ENCODE results near the gene PMPCA. TPM values are rescaled to one million over a fixed set of nuclear protein-coding genes. Genes with fewer than 3 reads are reported as not detected.

PMPCA gene
- total and polyA plus RNA-seq, 2 of the 13 experiments (the other 11 are each of a cell fraction or from before 2014, with no cell fraction given), result 70.2 to 88.4 TPM

- Histone ChIP-seq H3K4me1 (ENCODE audit: insufficient read depth, low read length) (no peaks in the 10 kb centered on the region), H3K27ac (ENCODE audit: extremely low read length, insufficient read depth, low read length) (no peak overlapping the region), H3K27me3 (ENCODE audit: control insufficient read depth in 1 of 2, insufficient read depth in 2 of 2, low read length in 2 of 2) (no peaks in the 10 kb centered on the region), H3K9ac (ENCODE audit: insufficient read depth, low read depth, low read length) (no peak overlapping the region), H3K9me3 (ENCODE audit: low read length) (no peaks in the 10 kb centered on the region), H3K4me2 (ENCODE audit: low read depth, low read length) (no peak overlapping the region), H4K20me1 (ENCODE audit: insufficient read depth, low read length) (peaks cover 10% of the 10 kb centered on the region; the same call in 1 of the 2 replicates), H3K4me3 (replicated peaks in 1 of 3; ENCODE audit: insufficient read depth in 1 of 3, low read depth in 2 of 3, low read length in 3 of 3) (no peak overlapping the region), H2AFZ (ENCODE audit: low read length) (no peak overlapping the region), H3K79me2 (ENCODE audit: insufficient read depth, low read length) (no peaks in the 10 kb centered on the region), H3K36me3 (replicated peaks in 1 of 2; ENCODE audit: control insufficient read depth in 1 of 2, insufficient read depth in 2 of 2, low read length in 2 of 2) (peaks cover 43 to 97% of the 10 kb centered on the region in 2 experiments)
- no TSS peak for BruUV-seq (replicated peaks)
- no peak for FAIRE-seq
- intact Hi-C loops (cut with micrococcal nuclease; ENCODE audit: unreplicated experiment), result no loop called here
- WGBS (ENCODE audit: low lambda C conversion rate), result 95% methylated on average over 15 of the region's 19 CpGs
- in situ Hi-C loops (cut with HindIII; ENCODE audit: extremely low pct_ligation_motif_present, low pct_unique_long_range_greater_than_20kb), result no loop called here
- no peak for DNase-seq (ENCODE audit: low spot score)
- ATAC-seq, result no peak
- ChIA-PET POLR2A (no interaction called here), CTCF (ENCODE audit: low intra/inter-chr PET ratio, low total read pairs) (no interaction called here)
- TF ChIP-seq, protein P1, sequence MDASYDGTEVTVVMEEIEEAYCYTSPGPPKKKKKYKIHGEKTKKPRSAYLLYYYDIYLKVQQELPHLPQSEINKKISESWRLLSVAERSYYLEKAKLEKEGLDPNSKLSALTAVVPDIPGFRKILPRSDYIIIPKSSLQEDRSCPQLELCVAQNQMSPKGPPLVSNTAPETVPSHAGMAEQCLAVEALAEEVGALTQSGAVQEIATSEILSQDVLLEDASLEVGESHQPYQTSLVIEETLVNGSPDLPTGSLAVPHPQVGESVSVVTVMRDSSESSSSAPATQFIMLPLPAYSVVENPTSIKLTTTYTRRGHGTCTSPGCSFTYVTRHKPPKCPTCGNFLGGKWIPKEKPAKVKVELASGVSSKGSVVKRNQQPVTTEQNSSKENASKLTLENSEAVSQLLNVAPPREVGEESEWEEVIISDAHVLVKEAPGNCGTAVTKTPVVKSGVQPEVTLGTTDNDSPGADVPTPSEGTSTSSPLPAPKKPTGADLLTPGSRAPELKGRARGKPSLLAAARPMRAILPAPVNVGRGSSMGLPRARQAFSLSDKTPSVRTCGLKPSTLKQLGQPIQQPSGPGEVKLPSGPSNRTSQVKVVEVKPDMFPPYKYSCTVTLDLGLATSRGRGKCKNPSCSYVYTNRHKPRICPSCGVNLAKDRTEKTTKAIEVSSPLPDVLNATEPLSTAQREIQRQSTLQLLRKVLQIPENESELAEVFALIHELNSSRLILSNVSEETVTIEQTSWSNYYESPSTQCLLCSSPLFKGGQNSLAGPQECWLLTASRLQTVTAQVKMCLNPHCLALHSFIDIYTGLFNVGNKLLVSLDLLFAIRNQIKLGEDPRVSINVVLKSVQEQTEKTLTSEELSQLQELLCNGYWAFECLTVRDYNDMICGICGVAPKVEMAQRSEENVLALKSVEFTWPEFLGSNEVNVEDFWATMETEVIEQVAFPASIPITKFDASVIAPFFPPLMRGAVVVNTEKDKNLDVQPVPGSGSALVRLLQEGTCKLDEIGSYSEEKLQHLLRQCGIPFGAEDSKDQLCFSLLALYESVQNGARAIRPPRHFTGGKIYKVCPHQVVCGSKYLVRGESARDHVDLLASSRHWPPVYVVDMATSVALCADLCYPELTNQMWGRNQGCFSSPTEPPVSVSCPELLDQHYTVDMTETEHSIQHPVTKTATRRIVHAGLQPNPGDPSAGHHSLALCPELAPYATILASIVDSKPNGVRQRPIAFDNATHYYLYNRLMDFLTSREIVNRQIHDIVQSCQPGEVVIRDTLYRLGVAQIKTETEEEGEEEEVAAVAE (CRISPR knock-in tag; IDR thresholded peaks at IDR 0.05; ENCODE audit: borderline replicate concordance), result no peak
- TF ChIP-seq ZBTB10 (CRISPR knock-in tag; IDR thresholded peaks at IDR 0.05; ENCODE audit: borderline replicate concordance), result no peak
- no peak for TF ChIP-seq SOX6 (IDR thresholded peaks at IDR 0.05)
- no peak for TF ChIP-seq SOX6 (CRISPR knock-in tag; IDR thresholded peaks at IDR 0.05)
- no peak for TF ChIP-seq NKX3-1 (CRISPR knock-in tag; IDR thresholded peaks at IDR 0.05)
- no peak for TF ChIP-seq ZIK1 (CRISPR knock-in tag; IDR thresholded peaks at IDR 0.05; ENCODE audit: borderline replicate concordance, low read depth)
- TF ChIP-seq NCOR1 (IDR thresholded peaks at IDR 0.05; ENCODE audit: borderline replicate concordance, low read length), result no peak
- no peak for TF ChIP-seq ZNF207 (IDR thresholded peaks at IDR 0.05; ENCODE audit: borderline replicate concordance)
- TF ChIP-seq FOXM1 (CRISPR knock-in tag; IDR thresholded peaks at IDR 0.05), result no peak
- no peak for TF ChIP-seq ZNF225 (CRISPR knock-in tag; IDR thresholded peaks at IDR 0.05)
- TF ChIP-seq, protein P2, sequence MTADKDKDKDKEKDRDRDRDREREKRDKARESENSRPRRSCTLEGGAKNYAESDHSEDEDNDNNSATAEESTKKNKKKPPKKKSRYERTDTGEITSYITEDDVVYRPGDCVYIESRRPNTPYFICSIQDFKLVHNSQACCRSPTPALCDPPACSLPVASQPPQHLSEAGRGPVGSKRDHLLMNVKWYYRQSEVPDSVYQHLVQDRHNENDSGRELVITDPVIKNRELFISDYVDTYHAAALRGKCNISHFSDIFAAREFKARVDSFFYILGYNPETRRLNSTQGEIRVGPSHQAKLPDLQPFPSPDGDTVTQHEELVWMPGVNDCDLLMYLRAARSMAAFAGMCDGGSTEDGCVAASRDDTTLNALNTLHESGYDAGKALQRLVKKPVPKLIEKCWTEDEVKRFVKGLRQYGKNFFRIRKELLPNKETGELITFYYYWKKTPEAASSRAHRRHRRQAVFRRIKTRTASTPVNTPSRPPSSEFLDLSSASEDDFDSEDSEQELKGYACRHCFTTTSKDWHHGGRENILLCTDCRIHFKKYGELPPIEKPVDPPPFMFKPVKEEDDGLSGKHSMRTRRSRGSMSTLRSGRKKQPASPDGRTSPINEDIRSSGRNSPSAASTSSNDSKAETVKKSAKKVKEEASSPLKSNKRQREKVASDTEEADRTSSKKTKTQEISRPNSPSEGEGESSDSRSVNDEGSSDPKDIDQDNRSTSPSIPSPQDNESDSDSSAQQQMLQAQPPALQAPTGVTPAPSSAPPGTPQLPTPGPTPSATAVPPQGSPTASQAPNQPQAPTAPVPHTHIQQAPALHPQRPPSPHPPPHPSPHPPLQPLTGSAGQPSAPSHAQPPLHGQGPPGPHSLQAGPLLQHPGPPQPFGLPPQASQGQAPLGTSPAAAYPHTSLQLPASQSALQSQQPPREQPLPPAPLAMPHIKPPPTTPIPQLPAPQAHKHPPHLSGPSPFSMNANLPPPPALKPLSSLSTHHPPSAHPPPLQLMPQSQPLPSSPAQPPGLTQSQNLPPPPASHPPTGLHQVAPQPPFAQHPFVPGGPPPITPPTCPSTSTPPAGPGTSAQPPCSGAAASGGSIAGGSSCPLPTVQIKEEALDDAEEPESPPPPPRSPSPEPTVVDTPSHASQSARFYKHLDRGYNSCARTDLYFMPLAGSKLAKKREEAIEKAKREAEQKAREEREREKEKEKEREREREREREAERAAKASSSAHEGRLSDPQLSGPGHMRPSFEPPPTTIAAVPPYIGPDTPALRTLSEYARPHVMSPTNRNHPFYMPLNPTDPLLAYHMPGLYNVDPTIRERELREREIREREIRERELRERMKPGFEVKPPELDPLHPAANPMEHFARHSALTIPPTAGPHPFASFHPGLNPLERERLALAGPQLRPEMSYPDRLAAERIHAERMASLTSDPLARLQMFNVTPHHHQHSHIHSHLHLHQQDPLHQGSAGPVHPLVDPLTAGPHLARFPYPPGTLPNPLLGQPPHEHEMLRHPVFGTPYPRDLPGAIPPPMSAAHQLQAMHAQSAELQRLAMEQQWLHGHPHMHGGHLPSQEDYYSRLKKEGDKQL (CRISPR knock-in tag; IDR thresholded peaks at IDR 0.05; ENCODE audit: low read depth), result no peak
- TF ChIP-seq YEATS4 (CRISPR knock-in tag; IDR thresholded peaks at IDR 0.05; ENCODE audit: borderline replicate concordance), result no peak
Observed at GRCh38 chr9:136471802-136472487, 61.5 kb downstream of the PMPCA start.

Measured in HepG2 (cell line).